ENCODE results near the gene TERT.
"Not testable (repeated sequence)": the region's sequence is repeated elsewhere in the genome, so short reads cannot be mapped to it uniquely, and the experiment has no call there.

The TERT gene

GRCh38 chr5:1278656-1279442, 16.0 kb downstream of the TERT start:
- no peak for DNase-seq (ENCODE audit: low read depth in 3 of 3)

GRCh38 chr5:1278216-1278615, 16.7 kb downstream of the TERT start:
- DNase-seq (ENCODE audit: low read depth in 3 of 3) = no peak

- no peak for DNase-seq (ENCODE audit: low read depth in 3 of 3)
Observed at GRCh38 chr5:1277781-1278180, 17.1 kb downstream of the TERT start.

GRCh38 chr5:1277331-1277730, 17.5 kb downstream of the TERT start:
- no peak for DNase-seq (ENCODE audit: low read depth in 3 of 3)

GRCh38 chr5:1276930-1277329, 17.9 kb downstream of the TERT start:
- DNase-seq (ENCODE audit: low read depth in 3 of 3) = no peak

GRCh38 chr5:1275397-1276391, 19.2 kb downstream of the TERT start:
- DNase-seq (ENCODE audit: low read depth in 3 of 3) = not testable (repeated sequence)

- no peak for DNase-seq (ENCODE audit: low read depth in 3 of 3)
Observed at GRCh38 chr5:1274471-1274870, 20.4 kb downstream of the TERT start.

- DNase-seq (ENCODE audit: low read depth in 3 of 3) = no peak
Observed at GRCh38 chr5:1273745-1274144, 21.1 kb downstream of the TERT start.

GRCh38 chr5:1272201-1272600, 22.7 kb downstream of the TERT start:
- no peak for DNase-seq (ENCODE audit: low read depth in 3 of 3)

- no peak for DNase-seq (ENCODE audit: low read depth in 3 of 3)
Observed at GRCh38 chr5:1270933-1271914, 23.6 kb downstream of the TERT start.

GRCh38 chr5:1270426-1270825, 24.4 kb downstream of the TERT start:
- no peak for DNase-seq (ENCODE audit: low read depth in 3 of 3)

- DNase-seq (ENCODE audit: low read depth in 3 of 3) = no peak
Observed at GRCh38 chr5:1268666-1269065, 26.2 kb downstream of the TERT start.

- no peak for DNase-seq (ENCODE audit: low read depth in 3 of 3)
Observed at GRCh38 chr5:1268056-1268455, 26.8 kb downstream of the TERT start.

GRCh38 chr5:1267464-1267863, 27.4 kb downstream of the TERT start:
- not testable (repeated sequence) for DNase-seq (ENCODE audit: low read depth in 3 of 3)

- no peak for DNase-seq (ENCODE audit: low read depth in 3 of 3)
Observed at GRCh38 chr5:1266791-1267190, 28.1 kb downstream of the TERT start.

- no peak for DNase-seq (ENCODE audit: low read depth in 3 of 3)
Observed at GRCh38 chr5:1265461-1266455, 29.1 kb downstream of the TERT start.

- no peak for DNase-seq (ENCODE audit: low read depth in 3 of 3)
Observed at GRCh38 chr5:1265026-1265425, 29.8 kb downstream of the TERT start.

- DNase-seq (ENCODE audit: low read depth in 3 of 3) = no peak
Observed at GRCh38 chr5:1264211-1264610, 30.7 kb downstream of the TERT start.

GRCh38 chr5:1262381-1262780, 32.5 kb downstream of the TERT start:
- no peak for DNase-seq (ENCODE audit: low read depth in 3 of 3)

- DNase-seq (ENCODE audit: low read depth in 3 of 3) = no peak
Observed at GRCh38 chr5:1261643-1262042, 33.2 kb downstream of the TERT start.

All from stimulated activated CD4-positive, alpha-beta T cell treated with anti-CD3 and anti-CD28 coated beads, TNF-alpha, amount 100 ng/mL, for 4 hours (primary cell).